ENCODE data around the gene PRTG. TPM values are rescaled to one million over a fixed set of nuclear protein-coding genes. Genes with fewer than 3 reads are reported as not detected.

Gene PRTG
- total and polyA plus RNA-seq, 4 donors: 0.68 to 21.9 (median 7.2) TPM

GRCh38 chr15:55708720-55709119 lies 34.2 kb downstream of the PRTG start:
- WGBS, 2 donors: 89 to 96% methylated on average over 8 of the region's 8 CpGs
- no peak for TF ChIP-seq CTCF (IDR thresholded peaks at IDR 0.05; ENCODE audit: control extremely low read depth, extremely low read depth)
- no peak overlapping the region for H3K4me3 ChIP-seq

GRCh38 chr15:55707951-55708350 lies 35.0 kb downstream of the PRTG start:
- Histone ChIP-seq H3K36me3 (ENCODE audit: control insufficient read depth in 4 of 4, insufficient read depth in 4 of 4, low read length in 4 of 4) (no peaks in the 10 kb centered on the region), H3K9ac (ENCODE audit: insufficient read depth in 1 of 2, low read length in 2 of 2) (no peak overlapping the region), H3K27ac (ENCODE audit: low read depth in 1 of 2, low read length in 1 of 2) (no peak overlapping the region), H3K4me1 (ENCODE audit: control insufficient read depth in 5 of 5, insufficient read depth in 5 of 5, low read length in 5 of 5) (peaks cover 0 to 7% (median 2%) of the 10 kb centered on the region in 5 donors), H3K27me3 (ENCODE audit: control insufficient read depth in 3 of 3, insufficient read depth in 3 of 3, low read length in 2 of 3) (no peaks in the 10 kb centered on the region), H3K9me3 (ENCODE audit: control insufficient read depth in 4 of 4, insufficient read depth in 3 of 4, low read length in 3 of 4) (no peaks in the 10 kb centered on the region), H3K4me3 (no peak overlapping the region)
- ATAC-seq (ENCODE audit: insufficient read depth, low FRiP score) (no peak), DNase-seq (no peak)
- TF ChIP-seq CTCF (IDR thresholded peaks at IDR 0.05; ENCODE audit: control extremely low read depth, extremely low read depth): no peak
- WGBS, 2 donors: 94 to 95% methylated on average over 4 of the region's 4 CpGs

More at GRCh38 chr15:55708720-55709119, 34.2 kb downstream of the PRTG start:
- Histone ChIP-seq H3K36me3 (ENCODE audit: control insufficient read depth in 4 of 4, insufficient read depth in 4 of 4, low read length in 4 of 4) (no peaks in the 10 kb centered on the region), H3K27me3 (ENCODE audit: control insufficient read depth in 3 of 3, insufficient read depth in 3 of 3, low read length in 2 of 3) (no peaks in the 10 kb centered on the region), H3K9me3 (ENCODE audit: control insufficient read depth in 4 of 4, insufficient read depth in 3 of 4, low read length in 3 of 4) (no peaks in the 10 kb centered on the region), H3K4me1 (ENCODE audit: control insufficient read depth in 5 of 5, insufficient read depth in 5 of 5, low read length in 5 of 5) (peaks cover 0 to 7% (median 2%) of the 10 kb centered on the region in 5 donors), H3K27ac (ENCODE audit: low read depth in 1 of 2, low read length in 1 of 2) (no peak overlapping the region), H3K9ac (ENCODE audit: insufficient read depth in 1 of 2, low read length in 2 of 2) (no peak overlapping the region)
- no peak for DNase-seq
- ATAC-seq (ENCODE audit: insufficient read depth, low FRiP score): no peak

DNA sequence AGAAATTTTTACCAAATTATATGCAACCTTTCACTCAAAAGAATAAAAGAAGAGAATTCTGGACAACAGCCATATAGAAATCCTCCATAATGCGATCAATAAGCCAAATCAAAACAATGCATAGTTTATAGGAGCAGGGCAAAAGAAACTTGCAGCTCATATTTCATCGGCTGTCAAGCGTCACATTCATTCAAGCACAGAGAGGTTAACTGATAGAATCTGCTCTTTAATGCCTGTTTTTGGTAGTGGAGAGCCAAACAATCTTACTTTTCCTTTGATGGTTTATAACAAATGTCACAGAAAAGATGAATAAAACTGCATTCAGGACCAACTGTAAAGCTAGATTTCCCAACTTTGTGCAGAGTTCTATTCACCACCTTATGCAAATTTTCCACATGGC lies 35.4 kb downstream of the PRTG start:
- Histone ChIP-seq H3K4me3 (no peak overlapping the region), H3K27ac (ENCODE audit: low read depth in 1 of 2, low read length in 1 of 2) (no peak overlapping the region), H3K9me3 (ENCODE audit: control insufficient read depth in 4 of 4, insufficient read depth in 3 of 4, low read length in 3 of 4) (no peaks in the 10 kb centered on the region), H3K4me1 (ENCODE audit: control insufficient read depth in 5 of 5, insufficient read depth in 5 of 5, low read length in 5 of 5) (peaks cover 0 to 7% (median 2%) of the 10 kb centered on the region in 5 donors), H3K36me3 (ENCODE audit: control insufficient read depth in 4 of 4, insufficient read depth in 4 of 4, low read length in 4 of 4) (no peaks in the 10 kb centered on the region), H3K27me3 (ENCODE audit: control insufficient read depth in 3 of 3, insufficient read depth in 3 of 3, low read length in 2 of 3) (no peaks in the 10 kb centered on the region), H3K9ac (ENCODE audit: insufficient read depth in 1 of 2, low read length in 2 of 2) (no peak overlapping the region)
- no peak for DNase-seq
- ATAC-seq (ENCODE audit: insufficient read depth, low FRiP score): no peak
- WGBS, 2 donors: 77 to 79% methylated on average over 3 of the region's 3 CpGs
- TF ChIP-seq CTCF (IDR thresholded peaks at IDR 0.05; ENCODE audit: control extremely low read depth, extremely low read depth): no peak

- Histone ChIP-seq H3K36me3 (ENCODE audit: control insufficient read depth in 4 of 4, insufficient read depth in 4 of 4, low read length in 4 of 4) (no peaks in the 10 kb centered on the region), H3K9me3 (ENCODE audit: control insufficient read depth in 4 of 4, insufficient read depth in 3 of 4, low read length in 3 of 4) (no peaks in the 10 kb centered on the region), H3K27ac (ENCODE audit: low read depth in 1 of 2, low read length in 1 of 2) (no peak overlapping the region), H3K4me1 (ENCODE audit: control insufficient read depth in 5 of 5, insufficient read depth in 5 of 5, low read length in 5 of 5) (peaks cover 0 to 7% (median 0%) of the 10 kb centered on the region in 5 donors), H3K4me3 (no peak overlapping the region), H3K27me3 (ENCODE audit: control insufficient read depth in 3 of 3, insufficient read depth in 3 of 3, low read length in 2 of 3) (no peaks in the 10 kb centered on the region), H3K9ac (ENCODE audit: insufficient read depth in 1 of 2, low read length in 2 of 2) (no peak overlapping the region)
- no peak for ATAC-seq (ENCODE audit: insufficient read depth, low FRiP score)
- TF ChIP-seq CTCF (IDR thresholded peaks at IDR 0.05; ENCODE audit: control extremely low read depth, extremely low read depth): no peak
- 52 to 54% methylated on average over 2 of the region's 2 CpGs for WGBS, 2 donors
- DNase-seq: peak in 2 of 3 donors; percentile 64 to 66
Observed at GRCh38 chr15:55703873-55704301, 39.1 kb downstream of the PRTG start.

Measured in lung (tissue), 12 donors.